IPS-20b (cell line): ENCODE measurements around the gene PLEKHA5.
"Not testable (repeated sequence)": the region's sequence is repeated elsewhere in the genome, so short reads cannot be mapped to it uniquely, and the experiment has no call there.

Experiments
- H3K27ac ChIP-seq: one replicate; pipeline ENCODE4 v1.5.1; 2013; ENCODE audit warnings: low read length
- H3K27me3 ChIP-seq: 2 replicates; pipeline ENCODE4 v1.6.1; 2013; ENCODE audit warnings: mild to moderate bottlenecking, low read length, inconsistent platforms; ENCODE audit not compliant: insufficient read depth
- H3K36me3 ChIP-seq: 2 replicates; pipeline ENCODE4 v1.6.1; 2013; ENCODE audit warnings: low read depth, mild to moderate bottlenecking, inconsistent platforms, low read length, moderate library complexity; ENCODE audit not compliant: insufficient read depth
- H3K4me1 ChIP-seq: 2 replicates; pipeline ENCODE4 v1.6.1; 2013; ENCODE audit warnings: mild to moderate bottlenecking, control low read depth, inconsistent platforms, low read length, moderate library complexity; ENCODE audit not compliant: insufficient read depth
- H3K4me3 ChIP-seq: 2 replicates; pipeline ENCODE4 v1.5.1; 2013; ENCODE audit warnings: mild to moderate bottlenecking, low read length, inconsistent platforms
- H3K9ac ChIP-seq: 2 replicates; pipeline ENCODE4 v1.6.1; 2013; ENCODE audit warnings: low read depth, mild to moderate bottlenecking, inconsistent platforms, low read length, moderate library complexity
- H3K9me3 ChIP-seq: 2 replicates; pipeline ENCODE4 v1.6.1; 2013; ENCODE audit warnings: mild to moderate bottlenecking, low read depth, low read length, inconsistent platforms; ENCODE audit not compliant: insufficient read depth

PLEKHA5 gene

DNA sequence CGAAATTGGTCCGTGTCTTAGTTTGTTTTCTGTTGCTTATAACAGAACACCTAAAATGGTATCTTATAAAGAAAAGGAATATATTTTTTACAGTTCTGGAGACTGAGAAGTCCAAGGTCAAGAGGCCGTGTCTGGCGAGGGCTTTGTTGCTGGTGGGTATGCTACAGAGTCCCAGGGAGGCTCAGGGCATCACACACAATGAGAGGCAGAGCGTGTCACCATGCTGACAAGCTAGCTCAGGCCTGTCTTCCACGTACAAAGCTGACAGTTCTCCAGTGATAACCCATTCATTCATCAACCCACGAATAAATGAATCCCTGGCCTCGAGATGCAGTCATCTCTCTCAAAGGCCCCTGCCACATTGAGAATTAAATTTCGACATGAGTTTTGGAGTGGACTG, 253.0 kb downstream of the PLEKHA5 start:
- H3K9me3 ChIP-seq, result no peaks in the 10 kb centered on the region
- H3K4me3 ChIP-seq, result no peak overlapping the region
- no peak overlapping the region for H3K27ac ChIP-seq

GRCh38 chr12:19387161-19387560, 257.6 kb downstream of the PLEKHA5 start:
- no peaks in the 10 kb centered on the region for H3K27me3 ChIP-seq
- no peak overlapping the region for H3K9ac ChIP-seq
- no peaks in the 10 kb centered on the region for H3K9me3 ChIP-seq
- H3K4me1 ChIP-seq, result peaks cover 3% of the 10 kb centered on the region; the same call in 1 of the 2 replicates
- H3K36me3 ChIP-seq, result no peaks in the 10 kb centered on the region
- H3K27ac ChIP-seq, result no peak overlapping the region
- no peak overlapping the region for H3K4me3 ChIP-seq

More for the DNA sequence above, 253.0 kb downstream of the PLEKHA5 start:
- peaks cover 11% of the 10 kb centered on the region; the same call in 1 of the 2 replicates for H3K4me1 ChIP-seq
- H3K9ac ChIP-seq, result no peak overlapping the region
- peaks cover 15% of the 10 kb centered on the region for H3K36me3 ChIP-seq
- no peaks in the 10 kb centered on the region for H3K27me3 ChIP-seq

GRCh38 chr12:19388131-19388549, 258.6 kb downstream of the PLEKHA5 start:
- Histone ChIP-seq H3K36me3 (no peaks in the 10 kb centered on the region), H3K9ac (no peak overlapping the region), H3K4me1 (no peaks in the 10 kb centered on the region), H3K4me3 (no peak overlapping the region), H3K27me3 (no peaks in the 10 kb centered on the region), H3K27ac (no peak overlapping the region), H3K9me3 (no peaks in the 10 kb centered on the region)

DNA sequence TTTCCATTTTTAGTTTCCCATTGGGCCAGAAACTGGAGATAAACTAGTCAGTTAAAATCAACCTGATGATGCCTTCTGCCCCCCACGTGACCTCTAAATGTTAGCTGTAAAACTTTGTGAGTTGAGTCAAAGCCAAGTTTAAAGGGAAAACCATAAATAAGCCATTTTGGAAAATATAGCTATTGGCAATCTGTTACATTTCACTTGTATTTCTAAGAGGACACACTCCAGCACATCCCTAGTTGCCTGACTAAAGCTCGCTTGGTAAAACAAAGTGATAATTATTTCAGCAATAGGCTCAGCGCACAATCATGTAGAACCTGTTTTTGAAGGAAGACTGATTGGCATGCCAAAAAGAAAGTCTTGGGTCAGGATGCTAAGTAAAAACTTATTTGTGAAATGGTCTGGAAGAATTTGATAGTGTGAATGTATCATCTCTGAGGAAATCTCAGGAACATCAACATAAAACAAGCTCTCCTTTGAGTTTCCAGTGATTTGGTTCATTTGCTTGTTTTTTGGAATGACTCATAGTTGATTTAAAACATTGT, 260.6 kb downstream of the PLEKHA5 start:
- no peak overlapping the region for H3K9ac ChIP-seq
- no peaks in the 10 kb centered on the region for H3K36me3 ChIP-seq
- H3K27me3 ChIP-seq, result no peaks in the 10 kb centered on the region
- H3K9me3 ChIP-seq, result no peaks in the 10 kb centered on the region
- no peaks in the 10 kb centered on the region for H3K4me1 ChIP-seq
- H3K4me3 ChIP-seq, result no peak overlapping the region
- H3K27ac ChIP-seq, result no peak overlapping the region

DNA sequence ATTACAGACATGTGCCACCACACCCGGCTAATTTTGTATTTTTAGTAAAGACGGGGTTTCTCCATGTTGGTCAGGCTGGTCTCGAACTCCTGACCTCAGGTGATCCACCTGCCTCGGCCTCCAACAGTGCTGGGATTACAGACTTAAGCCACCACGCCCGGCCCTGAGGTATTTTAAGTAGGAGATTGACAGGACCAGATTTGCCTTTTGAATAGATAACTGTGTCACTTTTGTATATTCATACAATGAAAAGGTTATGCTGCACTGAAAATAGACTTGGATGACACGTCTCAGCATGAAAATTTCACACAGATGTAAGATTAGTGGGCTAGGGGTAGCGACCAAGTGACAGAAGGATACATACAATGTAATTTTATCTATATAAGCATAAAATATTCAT, 263.1 kb downstream of the PLEKHA5 start:
- H3K36me3 ChIP-seq, H3K4me3 ChIP-seq, H3K9ac ChIP-seq, H3K27me3 ChIP-seq, H3K4me1 ChIP-seq, H3K27ac ChIP-seq, H3K9me3 ChIP-seq: not testable (repeated sequence)

- no peak overlapping the region for H3K9ac ChIP-seq
- H3K4me1 ChIP-seq, result no peaks in the 10 kb centered on the region
- no peak overlapping the region for H3K4me3 ChIP-seq
- no peaks in the 10 kb centered on the region for H3K9me3 ChIP-seq
- H3K36me3 ChIP-seq, result no peaks in the 10 kb centered on the region
- no peaks in the 10 kb centered on the region for H3K27me3 ChIP-seq
- H3K27ac ChIP-seq, result no peak overlapping the region
These were observed 264.9 kb downstream of the PLEKHA5 start for GRCh38 chr12:19394385-19394784.

DNA sequence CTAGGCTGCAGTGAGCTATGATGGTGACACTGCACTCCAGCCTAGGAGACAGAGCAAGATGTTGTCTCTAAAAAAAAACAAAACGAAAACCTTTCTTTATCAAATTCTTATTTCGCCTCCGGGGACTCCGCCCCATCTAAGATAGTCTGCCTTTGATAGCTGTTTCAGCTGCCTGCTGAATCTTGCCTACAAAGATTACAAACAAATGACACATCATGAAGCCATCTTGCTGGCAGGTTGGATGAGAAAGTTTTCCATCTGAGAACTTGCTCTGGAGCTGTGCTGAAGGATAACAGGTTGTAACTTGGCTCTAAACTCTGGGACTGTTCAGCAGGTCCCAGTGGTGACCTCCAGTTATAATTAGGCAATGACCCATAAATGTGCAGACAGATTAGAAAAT, 268.0 kb downstream of the PLEKHA5 start:
- no peaks in the 10 kb centered on the region for H3K9me3 ChIP-seq
- H3K4me3 ChIP-seq, result no peak overlapping the region
- H3K36me3 ChIP-seq, result no peaks in the 10 kb centered on the region
- no peaks in the 10 kb centered on the region for H3K4me1 ChIP-seq
- no peaks in the 10 kb centered on the region for H3K27me3 ChIP-seq
- H3K9ac ChIP-seq, result no peak overlapping the region
- H3K27ac ChIP-seq, result no peak overlapping the region

- no peak overlapping the region for H3K4me3 ChIP-seq
These were observed 269.1 kb downstream of the PLEKHA5 start for GRCh38 chr12:19398376-19399363.

GRCh38 chr12:19400649-19401285, 271.2 kb downstream of the PLEKHA5 start:
- not testable (repeated sequence) for H3K36me3 ChIP-seq, H3K9me3 ChIP-seq, H3K27ac ChIP-seq, H3K4me1 ChIP-seq, H3K4me3 ChIP-seq, H3K27me3 ChIP-seq, H3K9ac ChIP-seq

More at GRCh38 chr12:19398376-19399363, 269.1 kb downstream of the PLEKHA5 start:
- H3K27ac ChIP-seq, result no peak overlapping the region
- H3K9me3 ChIP-seq, result no peaks in the 10 kb centered on the region
- no peaks in the 10 kb centered on the region for H3K27me3 ChIP-seq
- no peaks in the 10 kb centered on the region for H3K4me1 ChIP-seq
- no peaks in the 10 kb centered on the region for H3K36me3 ChIP-seq
- no peak overlapping the region for H3K9ac ChIP-seq

- Histone ChIP-seq H3K4me3 (no peak overlapping the region), H3K9me3 (no peaks in the 10 kb centered on the region), H3K9ac (no peak overlapping the region), H3K27me3 (no peaks in the 10 kb centered on the region), H3K27ac (no peak overlapping the region), H3K4me1 (no peaks in the 10 kb centered on the region), H3K36me3 (no peaks in the 10 kb centered on the region)
These were observed 272.7 kb downstream of the PLEKHA5 start for GRCh38 chr12:19402211-19402610.

- no peaks in the 10 kb centered on the region for H3K9me3 ChIP-seq
- H3K4me3 ChIP-seq, result no peak overlapping the region
- no peak overlapping the region for H3K27ac ChIP-seq
- H3K36me3 ChIP-seq, result no peaks in the 10 kb centered on the region
- H3K9ac ChIP-seq, result no peak overlapping the region
- H3K4me1 ChIP-seq, result no peaks in the 10 kb centered on the region
- H3K27me3 ChIP-seq, result no peaks in the 10 kb centered on the region
These were observed 273.4 kb downstream of the PLEKHA5 start for GRCh38 chr12:19402743-19403431.
